OCI-LY3 (cell line): ENCODE data around the gene WTIP.

Source experiments
- H2AFZ ChIP-seq: fragments of 200-600, 300-600 bp; shearing (Covaris generic); 2 replicates; pipeline ENCODE4 v1.6.0; 2014; ENCODE audit warnings: antibody characterized with exemption, low read depth, low read length
- H3K27ac ChIP-seq: fragments of 200-600, 300-600 bp; sonication (generic); 2 replicates; pipeline ENCODE4 v1.5.1; 2014; ENCODE audit warnings: mild to moderate bottlenecking, low read length, moderate library complexity, mixed read lengths
- H3K27me3 ChIP-seq: fragments of 200-600, 300-600 bp; sonication (generic); 2 replicates; pipeline ENCODE4 v1.6.1; 2014; ENCODE audit warnings: low read depth, low read length, mixed read lengths
- H3K36me3 ChIP-seq: fragments of 200-600, 300-600 bp; sonication (generic); replicated peaks from 2 replicates; pipeline ENCODE3; 2014; ENCODE audit warnings: low read depth, low read length, mixed read lengths
- H3K4me1 ChIP-seq: fragments of 300-600, 200-600 bp; sonication (generic); 2 replicates; pipeline ENCODE4 v1.6.1; 2014; ENCODE audit warnings: low read length, mixed read lengths
- H3K4me2 ChIP-seq: fragments of 200-600, 300-600 bp; sonication (generic); 2 replicates; pipeline ENCODE4 v1.6.1; 2014; ENCODE audit warnings: low read length, mixed read lengths
- H3K4me3 ChIP-seq: fragments of 300-600, 200-600 bp; sonication (generic); 2 replicates; pipeline ENCODE4 v1.5.1; 2014; ENCODE audit warnings: antibody characterized with exemption, mild to moderate bottlenecking, low read length, moderate library complexity
- H3K79me2 ChIP-seq: fragments of 300-600, 200-600 bp; shearing (Covaris generic); 2 replicates; pipeline ENCODE4 v1.6.1; 2014; ENCODE audit warnings: mild to moderate bottlenecking, low read length, mixed read lengths
- H3K9ac ChIP-seq: fragments of 300-600, 200-600 bp; shearing (Covaris generic); 2 replicates; pipeline ENCODE4 v1.6.0; 2014; ENCODE audit warnings: mild to moderate bottlenecking, low read length, moderate library complexity
- H3K9me3 ChIP-seq: fragments of 200-600, 300-600 bp; shearing (Covaris generic); 2 replicates; pipeline ENCODE4 v1.6.1; 2014; ENCODE audit warnings: low read length, mixed read lengths; ENCODE audit not compliant: insufficient read depth
- H4K20me1 ChIP-seq: fragments of 200-600, 300-600 bp; sonication (generic); 2 replicates; pipeline ENCODE4 v1.6.1; 2016; ENCODE audit warnings: low read length, mixed read lengths; ENCODE audit not compliant: insufficient read depth
- EZH2phosphoT487 ChIP-seq: fragments of 200-600 bp; shearing (Covaris generic); IDR thresholded peaks from 2 replicates; pipeline ENCODE4 v1.6.1; 2018; ENCODE audit warnings: antibody characterized with exemption, mixed run types, low read depth
- TF ChIP-seq, protein P1 (sequence below): fragments of 200-600, 300-600 bp; sonication (generic); IDR thresholded peaks from 2 replicates; pipeline ENCODE4 v1.5.1; 2014; ENCODE audit warnings: antibody characterized with exemption, low read length, low read depth

WTIP gene

DNA sequence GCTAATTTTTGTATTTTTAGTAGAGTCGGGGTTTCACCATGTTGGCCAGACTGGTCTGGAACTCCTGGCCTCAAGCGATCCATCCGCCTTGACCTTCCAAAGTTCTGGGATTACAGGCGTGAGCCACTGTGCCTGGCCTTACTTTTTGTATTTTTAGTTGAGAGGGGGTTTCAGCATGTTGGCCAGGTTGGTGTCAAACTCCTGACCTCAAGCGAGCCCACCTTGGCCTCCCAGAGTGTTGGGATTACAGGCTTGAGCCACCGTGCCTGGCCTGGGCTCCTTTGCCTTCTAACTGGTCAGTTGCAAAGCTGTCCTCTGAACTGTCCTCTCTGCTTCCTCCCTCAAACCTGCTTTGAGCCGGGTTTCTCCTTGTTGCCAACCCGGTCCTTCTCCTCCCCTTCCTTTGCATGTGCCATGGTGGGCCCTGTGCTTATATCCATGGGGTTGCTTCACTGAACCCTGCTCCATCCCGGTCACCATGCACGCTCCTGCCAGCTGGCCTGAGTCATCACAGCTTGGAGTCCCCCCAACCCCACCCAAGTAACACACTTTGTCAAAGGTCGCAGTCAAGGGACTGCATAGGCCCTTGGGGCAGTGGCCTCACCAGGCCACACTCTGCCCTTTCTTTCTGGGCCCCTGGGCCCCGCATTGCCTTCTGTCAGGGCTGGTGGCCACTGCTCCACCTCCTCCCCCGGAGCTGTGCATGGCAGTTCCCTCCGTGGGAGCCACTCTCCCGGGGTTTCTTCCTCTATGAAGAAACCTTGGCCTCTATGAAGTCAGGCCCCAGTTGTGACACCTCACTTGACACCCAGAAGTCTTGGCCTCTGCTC lies 21.2 kb downstream of the WTIP start:
- H3K36me3 ChIP-seq = no peaks in the 10 kb centered on the region
- peaks cover 4% of the 10 kb centered on the region; the same call in 1 of the 2 replicates for H3K27me3 ChIP-seq
- no peak for TF ChIP-seq EZH2phosphoT487
- TF ChIP-seq, protein P1, sequence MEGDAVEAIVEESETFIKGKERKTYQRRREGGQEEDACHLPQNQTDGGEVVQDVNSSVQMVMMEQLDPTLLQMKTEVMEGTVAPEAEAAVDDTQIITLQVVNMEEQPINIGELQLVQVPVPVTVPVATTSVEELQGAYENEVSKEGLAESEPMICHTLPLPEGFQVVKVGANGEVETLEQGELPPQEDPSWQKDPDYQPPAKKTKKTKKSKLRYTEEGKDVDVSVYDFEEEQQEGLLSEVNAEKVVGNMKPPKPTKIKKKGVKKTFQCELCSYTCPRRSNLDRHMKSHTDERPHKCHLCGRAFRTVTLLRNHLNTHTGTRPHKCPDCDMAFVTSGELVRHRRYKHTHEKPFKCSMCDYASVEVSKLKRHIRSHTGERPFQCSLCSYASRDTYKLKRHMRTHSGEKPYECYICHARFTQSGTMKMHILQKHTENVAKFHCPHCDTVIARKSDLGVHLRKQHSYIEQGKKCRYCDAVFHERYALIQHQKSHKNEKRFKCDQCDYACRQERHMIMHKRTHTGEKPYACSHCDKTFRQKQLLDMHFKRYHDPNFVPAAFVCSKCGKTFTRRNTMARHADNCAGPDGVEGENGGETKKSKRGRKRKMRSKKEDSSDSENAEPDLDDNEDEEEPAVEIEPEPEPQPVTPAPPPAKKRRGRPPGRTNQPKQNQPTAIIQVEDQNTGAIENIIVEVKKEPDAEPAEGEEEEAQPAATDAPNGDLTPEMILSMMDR = no peak
- no peak overlapping the region for H2AFZ ChIP-seq
- H3K4me3 ChIP-seq = no peak overlapping the region
- no peak overlapping the region for H3K4me2 ChIP-seq
- no peak overlapping the region for H3K27ac ChIP-seq
- no peaks in the 10 kb centered on the region for H3K9me3 ChIP-seq
- no peaks in the 10 kb centered on the region for H3K4me1 ChIP-seq
- no peaks in the 10 kb centered on the region for H4K20me1 ChIP-seq
- H3K9ac ChIP-seq = no peak overlapping the region
- no peaks in the 10 kb centered on the region for H3K79me2 ChIP-seq

GRCh38 chr19:34503531-34504272 lies 22.1 kb downstream of the WTIP start:
- H3K79me2 ChIP-seq = no peaks in the 10 kb centered on the region
- no peak for TF ChIP-seq EZH2phosphoT487
- TF ChIP-seq, protein P1 = no peak
- no peak overlapping the region for H3K27ac ChIP-seq
- no peak overlapping the region for H3K4me2 ChIP-seq
- H4K20me1 ChIP-seq = no peaks in the 10 kb centered on the region
- no peak overlapping the region for H3K9ac ChIP-seq
- H3K4me3 ChIP-seq = no peak overlapping the region
- H3K9me3 ChIP-seq = no peaks in the 10 kb centered on the region
- H3K4me1 ChIP-seq = no peaks in the 10 kb centered on the region
- peaks cover 4% of the 10 kb centered on the region; the same call in 1 of the 2 replicates for H3K27me3 ChIP-seq
- no peaks in the 10 kb centered on the region for H3K36me3 ChIP-seq
- H2AFZ ChIP-seq = no peak overlapping the region

GRCh38 chr19:34504273-34504808 lies 22.8 kb downstream of the WTIP start:
- H3K4me3 ChIP-seq = no peak overlapping the region
- H3K9ac ChIP-seq = no peak overlapping the region
- no peak for TF ChIP-seq EZH2phosphoT487
- TF ChIP-seq, protein P1 = no peak
- H2AFZ ChIP-seq = no peak overlapping the region
- no peaks in the 10 kb centered on the region for H3K79me2 ChIP-seq
- no peak overlapping the region for H3K27ac ChIP-seq
- H3K4me2 ChIP-seq = no peak overlapping the region
- H3K27me3 ChIP-seq = peaks cover 4% of the 10 kb centered on the region; the same call in 1 of the 2 replicates
- H3K9me3 ChIP-seq = no peaks in the 10 kb centered on the region
- no peaks in the 10 kb centered on the region for H3K36me3 ChIP-seq
- H3K4me1 ChIP-seq = no peaks in the 10 kb centered on the region
- no peaks in the 10 kb centered on the region for H4K20me1 ChIP-seq

DNA sequence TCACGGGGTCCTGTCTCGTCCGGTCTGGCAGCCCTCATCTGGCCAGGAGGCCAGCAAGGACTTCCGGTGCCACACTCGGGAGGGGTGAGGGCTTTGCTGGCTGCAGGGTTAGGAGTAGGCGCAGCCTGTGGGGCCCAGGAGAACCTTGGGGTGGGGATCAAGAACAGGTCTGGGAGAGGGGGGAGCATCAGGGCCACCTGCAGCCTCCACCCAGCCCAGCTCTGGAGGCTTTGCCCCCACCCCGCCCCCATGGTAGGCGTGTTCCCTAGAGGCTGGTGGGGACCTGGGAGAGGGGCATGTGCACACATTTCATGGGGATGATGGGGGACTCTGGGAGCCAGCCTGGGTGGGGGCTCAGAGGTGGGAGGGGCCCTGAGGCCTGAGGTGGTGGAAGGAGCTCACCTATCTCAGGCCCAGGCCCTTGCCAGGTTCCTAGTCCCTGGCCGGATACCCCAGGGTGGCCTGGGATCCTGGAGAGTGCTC lies 23.3 kb downstream of the WTIP start:
- no peaks in the 10 kb centered on the region for H4K20me1 ChIP-seq
- no peaks in the 10 kb centered on the region for H3K4me1 ChIP-seq
- H3K27ac ChIP-seq = no peak overlapping the region
- H3K4me2 ChIP-seq = no peak overlapping the region
- H3K36me3 ChIP-seq = no peaks in the 10 kb centered on the region
- no peak overlapping the region for H3K9ac ChIP-seq
- no peak overlapping the region for H3K4me3 ChIP-seq
- no peak for TF ChIP-seq EZH2phosphoT487
- TF ChIP-seq, protein P1 = no peak
- no peaks in the 10 kb centered on the region for H3K9me3 ChIP-seq
- H3K27me3 ChIP-seq = peaks cover 4% of the 10 kb centered on the region; the same call in 1 of the 2 replicates
- H2AFZ ChIP-seq = no peak overlapping the region
- H3K79me2 ChIP-seq = no peaks in the 10 kb centered on the region
